ENCODE results near the gene FRMD4B.

FRMD4B gene

DNA sequence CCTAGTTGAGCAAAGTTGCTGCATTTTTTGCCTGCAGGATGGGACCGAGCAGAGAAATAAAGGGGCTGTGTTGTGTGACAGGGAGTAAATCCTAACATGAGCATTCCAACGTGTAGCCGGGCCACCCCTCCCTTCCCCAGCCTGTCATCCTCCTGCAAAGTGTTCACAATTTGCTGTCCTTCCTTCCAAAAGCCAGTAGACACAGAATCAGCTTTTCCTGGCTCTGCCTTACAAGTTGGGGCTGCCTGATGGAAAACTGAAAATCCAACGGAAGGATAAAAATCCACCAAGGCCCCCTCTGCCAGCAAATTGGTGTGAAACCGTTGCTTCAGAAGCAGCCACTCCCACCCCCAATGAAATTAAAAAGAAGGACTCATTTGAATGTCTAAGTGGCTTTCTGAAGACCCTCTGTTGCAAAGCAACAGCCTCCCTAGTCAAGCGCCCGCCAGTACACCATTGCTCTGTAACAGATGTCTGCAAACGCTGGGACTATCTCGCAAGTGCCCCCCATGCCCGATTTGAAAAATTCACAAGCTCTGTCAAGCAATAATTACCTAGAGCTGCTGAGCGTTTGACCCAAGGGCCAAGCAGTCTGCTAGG is 665 bp downstream of the FRMD4B start:
- Mint-ChIP-seq H3K36me3 (no peaks in the 10 kb centered on the region), H3K27me3 (peaks cover 41% of the 10 kb centered on the region), H3K4me3 (no peak overlapping the region)

DNA sequence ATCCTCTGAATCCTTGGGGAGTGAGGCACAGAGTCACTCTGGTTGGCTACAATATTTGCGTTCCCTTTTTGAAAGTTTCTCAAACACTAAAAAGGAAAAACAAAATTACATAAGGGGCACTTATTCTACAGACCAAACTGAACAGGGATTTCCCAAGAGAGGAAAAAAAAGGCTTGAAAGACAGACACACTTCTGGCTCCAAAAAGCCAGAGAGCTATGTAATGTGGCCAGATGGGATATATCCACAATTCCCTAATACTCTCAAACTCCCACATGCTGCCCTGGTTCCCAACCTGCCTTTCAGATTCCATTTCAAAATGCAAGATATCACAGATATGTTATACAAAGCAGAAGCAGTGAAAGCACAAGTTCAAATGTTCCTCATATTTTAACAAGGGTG is 1.6 kb downstream of the FRMD4B start:
- H3K27ac Mint-ChIP-seq = no peak overlapping the region
- peaks cover 6% of the 10 kb centered on the region for H3K4me1 Mint-ChIP-seq
- peaks cover 35% of the 10 kb centered on the region for H3K27me3 Mint-ChIP-seq
- ATAC-seq = no peak
- H3K4me3 Mint-ChIP-seq = no peak overlapping the region
- no peaks in the 10 kb centered on the region for H3K36me3 Mint-ChIP-seq
- no peaks in the 10 kb centered on the region for H3K9me3 Mint-ChIP-seq

More for the DNA sequence above, 665 bp downstream of the FRMD4B start:
- no peaks in the 10 kb centered on the region for H3K9me3 Mint-ChIP-seq
- no peak overlapping the region for H3K27ac Mint-ChIP-seq
- peaks cover 6% of the 10 kb centered on the region for H3K4me1 Mint-ChIP-seq
- no peak for ATAC-seq

DNA sequence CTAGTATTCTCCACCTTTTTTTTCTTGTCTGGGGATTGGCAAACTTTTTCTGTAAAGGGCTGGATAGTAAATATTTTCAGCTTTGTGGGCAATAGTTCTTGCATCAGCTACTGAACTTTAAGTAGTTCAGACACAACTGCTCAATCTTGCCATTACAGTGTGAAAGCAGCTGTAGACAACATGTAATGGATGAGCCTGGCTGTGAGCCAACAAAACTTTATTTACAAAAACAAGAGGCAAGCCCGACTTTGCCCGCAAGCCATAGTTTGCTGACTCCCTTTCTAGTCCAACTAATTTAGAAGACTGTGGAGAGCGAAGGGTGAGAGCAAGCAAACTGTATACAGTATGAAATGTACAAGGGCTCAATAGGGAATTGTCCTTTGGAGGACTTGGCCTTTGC is 6.2 kb downstream of the FRMD4B start:
- H3K4me1 Mint-ChIP-seq = no peaks in the 10 kb centered on the region
- no peak overlapping the region for H3K27ac Mint-ChIP-seq
- H3K27me3 Mint-ChIP-seq = peaks cover 6% of the 10 kb centered on the region
- no peak for ATAC-seq
- H3K9me3 Mint-ChIP-seq = peaks cover 4% of the 10 kb centered on the region
- no peak overlapping the region for H3K4me3 Mint-ChIP-seq
- H3K36me3 Mint-ChIP-seq = no peaks in the 10 kb centered on the region

DNA sequence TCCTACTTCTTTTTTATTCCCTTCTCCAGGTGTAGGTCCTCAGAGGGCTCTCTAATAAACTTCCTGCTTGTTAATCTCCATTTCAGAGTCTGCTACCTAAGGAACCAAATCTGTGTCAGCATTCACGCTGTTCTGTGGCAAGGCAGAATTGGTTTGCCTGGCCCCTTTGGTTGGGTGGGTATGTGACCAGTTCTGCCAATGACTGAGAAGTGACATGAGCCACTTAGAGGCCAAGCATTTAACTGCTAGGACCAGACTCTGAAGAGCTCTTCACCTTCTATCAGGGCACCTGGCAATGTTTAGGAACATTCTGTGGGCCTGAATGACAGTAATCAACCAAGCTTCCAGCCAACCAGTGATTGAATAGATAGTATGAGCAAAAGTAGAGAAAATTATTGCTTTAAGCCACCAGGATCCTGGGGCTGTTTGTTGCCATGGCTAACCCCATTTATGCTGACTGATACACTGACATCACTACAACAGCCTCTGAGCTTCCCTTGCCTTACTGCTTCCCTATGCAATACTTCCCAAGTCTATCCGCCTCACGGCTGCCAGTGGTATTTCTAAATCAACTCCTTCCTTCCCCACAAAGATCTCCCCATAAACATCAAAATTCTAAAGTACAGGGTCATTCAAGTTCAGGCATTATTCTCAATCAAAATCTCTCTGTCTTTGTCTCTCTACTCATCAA is 7.6 kb downstream of the FRMD4B start:
- no peak for ATAC-seq
- Mint-ChIP-seq H3K36me3 (no peaks in the 10 kb centered on the region), H3K4me1 (no peaks in the 10 kb centered on the region), H3K27ac (no peak overlapping the region), H3K9me3 (peaks cover 4% of the 10 kb centered on the region), H3K27me3 (no peaks in the 10 kb centered on the region), H3K4me3 (no peak overlapping the region)

DNA sequence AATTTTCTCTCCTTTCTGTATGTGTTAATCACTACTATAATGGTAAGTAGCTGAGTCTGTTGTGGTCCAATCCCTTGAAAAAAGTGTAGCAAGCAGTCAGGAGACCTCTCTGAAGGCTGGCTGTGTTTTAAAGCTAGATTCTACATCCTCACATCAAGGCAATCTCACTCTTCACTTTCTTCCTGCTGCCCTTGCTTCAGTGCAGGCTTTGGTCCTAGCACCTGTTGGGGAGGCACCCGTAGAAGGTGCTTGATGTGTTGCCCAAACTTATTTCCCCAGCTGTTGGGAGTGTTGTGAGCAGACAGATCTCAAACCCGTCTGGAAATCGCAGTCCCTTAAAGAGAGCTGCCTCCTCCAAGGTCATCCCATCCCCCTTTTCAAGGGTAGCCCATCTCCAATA is 8.6 kb downstream of the FRMD4B start:
- ATAC-seq = no peak
- Mint-ChIP-seq H3K27ac (no peak overlapping the region), H3K4me3 (no peak overlapping the region), H3K4me1 (no peaks in the 10 kb centered on the region), H3K27me3 (no peaks in the 10 kb centered on the region), H3K9me3 (peaks cover 4% of the 10 kb centered on the region), H3K36me3 (no peaks in the 10 kb centered on the region)

DNA sequence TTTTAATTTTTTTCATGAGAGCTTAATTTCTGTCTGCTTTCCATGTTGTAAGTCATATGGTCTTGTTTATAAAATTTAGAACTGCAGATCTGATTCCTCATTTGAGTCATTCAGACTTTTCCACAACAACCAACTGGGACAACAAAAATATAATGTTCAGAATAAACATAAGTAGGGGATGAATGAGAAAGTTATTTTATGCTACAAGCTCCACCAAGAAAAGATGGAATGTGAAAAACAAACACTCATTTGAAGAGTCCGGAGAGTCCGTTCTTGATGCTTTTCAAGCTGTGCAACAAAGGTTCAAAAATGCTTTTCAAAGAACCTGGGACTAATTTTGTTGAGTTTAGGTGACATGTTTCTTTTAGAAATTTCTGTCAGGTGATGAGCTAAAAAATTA is 9.2 kb downstream of the FRMD4B start:
- Mint-ChIP-seq H3K36me3 (no peaks in the 10 kb centered on the region), H3K9me3 (peaks cover 4% of the 10 kb centered on the region), H3K27ac (no peak overlapping the region), H3K4me1 (no peaks in the 10 kb centered on the region), H3K27me3 (no peaks in the 10 kb centered on the region), H3K4me3 (no peak overlapping the region)
- ATAC-seq = no peak

DNA sequence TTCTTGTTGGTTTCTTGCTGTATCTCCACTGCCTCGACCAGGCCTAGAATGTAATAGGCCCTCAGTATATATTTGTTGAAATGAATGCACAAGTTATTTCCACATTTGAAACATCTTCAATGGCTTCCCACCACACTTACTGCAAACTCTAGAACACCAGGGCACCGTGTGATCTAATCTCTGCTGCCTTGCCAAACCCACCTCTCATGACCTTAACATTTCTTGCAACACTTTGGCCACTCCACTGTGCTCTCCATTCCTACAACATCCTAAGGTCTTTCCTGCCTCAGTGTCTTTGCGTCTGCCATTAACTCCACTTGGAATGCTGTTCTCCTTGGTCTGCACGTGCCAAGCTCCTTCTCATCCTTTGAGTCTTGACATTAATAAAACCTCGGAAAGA is 14.1 kb downstream of the FRMD4B start:
- Mint-ChIP-seq H3K36me3 (no peaks in the 10 kb centered on the region), H3K4me1 (peaks cover 15% of the 10 kb centered on the region), H3K4me3 (no peak overlapping the region), H3K27me3 (no peaks in the 10 kb centered on the region), H3K27ac (no peak overlapping the region), H3K9me3 (peaks cover 4% of the 10 kb centered on the region)
- no peak for ATAC-seq

DNA sequence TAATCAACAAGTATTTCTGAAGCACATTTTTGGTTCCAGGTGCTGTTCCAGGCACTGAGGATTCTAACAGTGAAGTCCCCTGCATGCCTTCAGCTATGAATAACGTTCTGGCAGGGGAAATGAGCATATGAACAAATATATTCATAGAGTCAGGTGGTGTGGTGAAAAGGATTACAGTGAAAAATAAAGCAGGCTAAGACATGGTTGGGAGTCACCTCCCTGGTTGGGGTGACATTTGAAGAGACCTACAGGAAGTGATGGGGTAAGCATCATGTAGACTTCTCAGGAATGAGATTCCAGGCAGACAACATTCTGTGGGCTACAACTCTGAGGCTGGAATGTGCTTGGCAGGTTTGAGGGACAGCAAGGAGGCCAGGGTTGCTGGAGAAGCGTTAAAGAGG is 15.0 kb downstream of the FRMD4B start:
- peaks cover 4% of the 10 kb centered on the region for H3K9me3 Mint-ChIP-seq
- H3K27me3 Mint-ChIP-seq = no peaks in the 10 kb centered on the region
- H3K36me3 Mint-ChIP-seq = no peaks in the 10 kb centered on the region
- no peak for ATAC-seq
- H3K27ac Mint-ChIP-seq = no peak overlapping the region
- H3K4me3 Mint-ChIP-seq = no peak overlapping the region
- H3K4me1 Mint-ChIP-seq = peaks cover 15% of the 10 kb centered on the region

DNA sequence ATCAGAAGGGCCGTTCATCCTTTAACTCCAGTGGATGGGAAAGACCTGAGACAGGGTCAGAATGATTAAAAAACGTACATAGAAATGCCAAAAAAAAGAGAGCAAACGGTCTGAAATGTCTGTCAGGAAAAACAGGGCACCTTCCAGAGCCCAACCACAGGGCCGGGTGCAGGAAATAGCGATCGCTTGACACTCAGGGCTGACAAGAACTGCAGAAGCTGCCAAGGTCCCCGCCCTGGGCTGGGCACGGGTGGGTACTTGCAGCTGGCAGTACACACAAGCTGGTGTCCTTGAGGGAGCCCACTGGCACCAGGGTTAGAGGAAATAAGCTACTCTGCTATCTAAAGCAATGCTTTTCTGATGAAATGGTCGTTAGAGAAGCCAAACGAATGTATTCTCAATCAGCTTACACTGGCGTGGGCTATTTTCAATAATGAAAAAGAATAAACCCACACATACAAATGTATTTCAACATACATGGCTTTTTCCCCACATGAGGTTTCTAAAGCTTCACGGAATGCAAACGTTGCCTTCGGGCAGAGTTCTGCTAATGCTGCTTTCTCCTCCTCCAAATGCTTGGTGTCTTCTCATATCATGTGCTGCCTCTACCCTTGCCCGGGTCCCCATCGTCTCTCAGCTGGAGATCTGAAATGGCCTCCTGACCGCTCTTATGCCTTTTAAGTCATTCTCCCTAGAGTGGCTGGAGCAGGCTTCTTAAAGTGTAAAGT is 15.6 kb downstream of the FRMD4B start:
- no peaks in the 10 kb centered on the region for H3K36me3 Mint-ChIP-seq
- no peaks in the 10 kb centered on the region for H3K27me3 Mint-ChIP-seq

DNA sequence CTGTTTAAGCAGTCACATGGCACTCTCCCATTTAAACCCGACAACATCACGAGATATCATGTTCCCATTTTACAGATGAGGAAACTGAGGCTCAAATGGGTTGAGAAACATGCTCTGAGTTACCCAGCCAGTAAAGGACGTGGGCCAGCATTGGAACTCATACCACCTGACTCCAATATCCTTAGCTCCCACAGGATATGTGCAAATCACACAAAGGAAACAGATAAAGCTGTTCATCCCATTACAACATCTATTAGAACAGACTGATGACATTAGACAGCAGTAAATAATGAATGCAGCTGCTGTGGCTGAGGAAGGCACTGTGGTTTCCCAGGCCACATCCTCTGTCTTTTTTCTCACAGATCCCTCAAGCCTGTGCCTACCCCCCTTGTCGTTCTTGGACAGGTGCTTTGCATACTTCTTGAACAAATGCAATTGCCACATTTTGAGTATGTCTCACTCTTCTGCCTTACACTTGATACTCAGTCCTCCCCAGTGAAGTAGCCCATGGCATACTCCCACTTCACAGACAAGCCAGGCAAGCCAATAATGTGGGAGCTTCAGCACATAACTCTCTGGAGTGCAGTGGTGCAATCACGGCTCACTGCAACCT is 17.7 kb downstream of the FRMD4B start:
- peak; percentile 73 for ATAC-seq
- Mint-ChIP-seq H3K9me3 (no peaks in the 10 kb centered on the region), H3K36me3 (no peaks in the 10 kb centered on the region), H3K4me3 (no peak overlapping the region), H3K27ac (no peak overlapping the region), H3K27me3 (no peaks in the 10 kb centered on the region), H3K4me1 (peaks cover 15% of the 10 kb centered on the region)

More for the DNA sequence above, 15.6 kb downstream of the FRMD4B start:
- Mint-ChIP-seq H3K27ac (no peak overlapping the region), H3K9me3 (peaks cover 4% of the 10 kb centered on the region), H3K4me1 (peaks cover 15% of the 10 kb centered on the region), H3K4me3 (no peak overlapping the region)
- ATAC-seq = peak; percentile 25

DNA sequence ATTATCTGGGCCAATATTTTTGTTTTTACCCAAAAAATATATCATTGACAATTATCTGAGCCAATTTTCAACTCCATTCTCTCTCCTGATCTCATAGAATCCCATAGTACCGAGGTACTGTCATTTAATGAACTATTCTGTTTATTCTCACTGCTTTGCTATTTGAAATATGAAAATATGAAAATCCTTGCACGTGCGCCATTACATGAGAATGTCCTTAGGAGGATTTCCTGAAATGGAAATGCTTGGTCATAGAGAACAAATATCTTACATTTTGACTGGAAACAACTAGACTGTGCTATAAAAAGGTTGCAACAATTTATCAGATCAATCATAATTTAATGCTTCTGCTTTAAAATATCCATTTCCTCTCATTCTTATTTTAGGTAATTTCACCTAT is 18.3 kb downstream of the FRMD4B start:
- H3K4me3 Mint-ChIP-seq = no peak overlapping the region
- H3K36me3 Mint-ChIP-seq = no peaks in the 10 kb centered on the region
- no peak for ATAC-seq
- no peaks in the 10 kb centered on the region for H3K9me3 Mint-ChIP-seq
- no peaks in the 10 kb centered on the region for H3K27me3 Mint-ChIP-seq
- H3K27ac Mint-ChIP-seq = no peak overlapping the region
- H3K4me1 Mint-ChIP-seq = peaks cover 15% of the 10 kb centered on the region

DNA sequence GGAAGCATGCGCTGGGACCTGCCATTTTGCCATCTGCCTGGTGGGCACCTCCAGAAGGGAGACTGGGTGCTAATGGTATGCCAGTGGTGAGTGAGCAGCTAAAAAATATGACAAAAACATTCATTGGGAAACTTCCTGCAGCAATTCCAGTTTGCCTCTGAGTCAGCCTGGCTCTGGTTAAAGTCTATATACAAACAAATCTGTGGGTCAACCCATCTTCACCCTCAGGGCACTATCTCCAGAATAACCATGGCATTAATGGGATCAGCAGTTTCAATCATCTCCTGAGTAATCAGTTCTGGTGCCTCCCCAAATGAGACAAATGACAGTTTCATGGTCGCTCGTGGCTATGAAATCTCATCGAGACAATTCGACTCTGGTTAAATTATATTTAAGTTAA is 21.5 kb downstream of the FRMD4B start:
- Mint-ChIP-seq H3K27me3 (no peaks in the 10 kb centered on the region), H3K4me3 (no peak overlapping the region), H3K27ac (no peak overlapping the region), H3K36me3 (no peaks in the 10 kb centered on the region), H3K9me3 (no peaks in the 10 kb centered on the region), H3K4me1 (peaks cover 15% of the 10 kb centered on the region)
- no peak for ATAC-seq

DNA sequence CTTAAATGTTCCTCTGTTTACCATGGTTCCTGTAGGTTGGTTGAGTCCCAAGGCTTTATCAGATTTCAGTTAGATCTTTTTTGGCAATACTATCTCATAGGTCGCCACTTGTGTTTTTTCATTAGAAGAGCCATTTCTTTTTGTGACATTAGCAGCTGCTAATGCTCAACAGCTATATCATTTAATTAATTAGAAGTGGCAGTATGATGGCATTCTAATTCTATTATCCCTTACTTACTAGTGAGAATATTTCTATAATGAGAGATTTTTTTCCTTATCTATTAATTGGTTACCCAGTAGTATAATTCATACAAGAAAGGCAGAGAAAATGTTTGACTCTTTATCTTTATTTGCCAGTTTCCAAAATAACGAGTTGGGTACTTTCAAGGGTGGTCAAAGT is 25.2 kb downstream of the FRMD4B start:
- ATAC-seq = no peak
- H3K9me3 Mint-ChIP-seq = peaks cover 6% of the 10 kb centered on the region
- no peak overlapping the region for H3K27ac Mint-ChIP-seq
- no peaks in the 10 kb centered on the region for H3K27me3 Mint-ChIP-seq
- H3K4me1 Mint-ChIP-seq = no peaks in the 10 kb centered on the region
- no peak overlapping the region for H3K4me3 Mint-ChIP-seq
- no peaks in the 10 kb centered on the region for H3K36me3 Mint-ChIP-seq

DNA sequence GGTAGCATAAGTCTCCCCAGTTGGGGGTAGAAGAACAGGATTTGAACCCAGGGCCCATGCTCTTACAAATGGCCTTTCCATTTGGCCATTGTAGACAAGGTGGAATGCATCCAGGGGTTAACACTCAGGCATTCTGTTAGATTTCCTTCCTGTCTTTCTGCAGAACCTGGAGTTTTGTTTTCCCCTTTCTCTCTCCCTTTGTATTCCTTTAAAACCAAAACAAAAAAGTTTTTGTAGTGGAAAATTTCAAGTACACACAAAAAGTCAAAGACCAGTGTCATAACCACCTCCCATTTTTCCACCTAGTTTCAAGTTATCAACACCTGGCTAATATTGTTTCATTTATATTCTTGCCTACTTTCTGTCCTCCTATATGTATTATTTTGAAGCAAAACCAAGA is 26.0 kb downstream of the FRMD4B start:
- Mint-ChIP-seq H3K4me1 (no peaks in the 10 kb centered on the region), H3K27me3 (no peaks in the 10 kb centered on the region), H3K4me3 (no peak overlapping the region), H3K27ac (no peak overlapping the region), H3K36me3 (no peaks in the 10 kb centered on the region), H3K9me3 (peaks cover 6% of the 10 kb centered on the region)
- ATAC-seq = no peak

DNA sequence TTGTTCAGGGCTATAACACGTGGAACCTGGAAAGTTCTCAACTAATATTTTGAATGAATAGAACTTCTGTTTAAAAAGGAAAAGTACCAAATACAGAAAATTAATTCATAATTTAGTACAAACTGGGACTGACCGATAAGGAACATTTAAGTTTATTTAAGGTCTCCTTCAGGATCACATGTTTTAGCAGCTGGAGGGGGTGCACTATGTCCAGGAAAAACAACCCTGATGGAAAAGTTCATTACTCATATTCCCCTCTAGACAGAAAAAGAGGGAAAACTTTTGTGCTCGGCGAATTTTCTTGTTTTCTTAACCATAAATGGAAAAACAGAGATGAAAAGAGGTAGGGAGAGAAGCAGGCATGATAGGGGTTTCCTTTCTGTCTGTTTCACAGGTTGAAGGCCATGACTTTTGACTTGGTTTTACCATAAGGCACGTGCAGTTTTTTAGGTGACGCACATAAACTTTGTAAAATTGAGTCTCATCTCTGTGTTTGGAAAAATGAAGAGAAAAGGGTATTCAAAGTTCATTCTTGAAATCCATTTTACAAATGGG is 26.5 kb downstream of the FRMD4B start:
- H3K9me3 Mint-ChIP-seq = peaks cover 6% of the 10 kb centered on the region
- no peaks in the 10 kb centered on the region for H3K4me1 Mint-ChIP-seq
- H3K27me3 Mint-ChIP-seq = no peaks in the 10 kb centered on the region
- H3K27ac Mint-ChIP-seq = no peak overlapping the region
- H3K4me3 Mint-ChIP-seq = no peak overlapping the region
- no peak for ATAC-seq
- no peaks in the 10 kb centered on the region for H3K36me3 Mint-ChIP-seq

Measured in stimulated activated memory B cell treated with anti-CD40 and anti-IgM and Interleukin-4, amounts not matched to agents 10 μg/mL and 1 μg/mL and 100 μg/mL, for 72 hours (primary cell).